ENCODE results near the gene SLC22A3.
"Not testable (repeated sequence)": the region's sequence is repeated elsewhere in the genome, so short reads cannot be mapped to it uniquely, and the experiment has no call there.

Gene SLC22A3

GRCh38 chr6:160445130-160445529, 97.0 kb downstream of the SLC22A3 start:
- DNase-seq (ENCODE audit: low spot score) = no peak

GRCh38 chr6:160447350-160447749, 99.2 kb downstream of the SLC22A3 start:
- DNase-seq (ENCODE audit: low spot score) = no peak

- DNase-seq (ENCODE audit: low spot score) = not testable (repeated sequence)
Observed at GRCh38 chr6:160449787-160450186, 101.6 kb downstream of the SLC22A3 start.

- DNase-seq (ENCODE audit: low spot score) = no peak
Observed at GRCh38 chr6:160450849-160451248, 102.7 kb downstream of the SLC22A3 start.

- no peak for DNase-seq (ENCODE audit: low spot score)
Observed at GRCh38 chr6:160454303-160454702, 106.1 kb downstream of the SLC22A3 start.

GRCh38 chr6:160455081-160455480, 106.9 kb downstream of the SLC22A3 start:
- no peak for DNase-seq (ENCODE audit: low spot score)

- DNase-seq (ENCODE audit: low spot score) = peak; percentile 44
Observed at GRCh38 chr6:160455541-160456213, 107.5 kb downstream of the SLC22A3 start.

GRCh38 chr6:160456214-160456546, 108.0 kb downstream of the SLC22A3 start:
- DNase-seq (ENCODE audit: low spot score) = no peak

GRCh38 chr6:160457823-160458222, 109.6 kb downstream of the SLC22A3 start:
- no peak for DNase-seq (ENCODE audit: low spot score)

- no peak for DNase-seq (ENCODE audit: low spot score)
Observed at GRCh38 chr6:160461641-160462040, 113.5 kb downstream of the SLC22A3 start.

- no peak for DNase-seq (ENCODE audit: low spot score)
Observed at GRCh38 chr6:160462116-160462515, 113.9 kb downstream of the SLC22A3 start.

GRCh38 chr6:160462551-160463109, 114.5 kb downstream of the SLC22A3 start:
- peak; percentile 82 for DNase-seq (ENCODE audit: low spot score)

- no peak for DNase-seq (ENCODE audit: low spot score)
Observed at GRCh38 chr6:160464744-160465143, 116.6 kb downstream of the SLC22A3 start.

GRCh38 chr6:160467261-160467871, 119.2 kb downstream of the SLC22A3 start:
- DNase-seq (ENCODE audit: low spot score) = not testable (repeated sequence)

- no peak for DNase-seq (ENCODE audit: low spot score)
Observed at GRCh38 chr6:160469153-160469552, 121.0 kb downstream of the SLC22A3 start.

GRCh38 chr6:160476056-160476455, 127.9 kb downstream of the SLC22A3 start:
- DNase-seq (ENCODE audit: low spot score) = not testable (repeated sequence)

- DNase-seq (ENCODE audit: low spot score) = not testable (repeated sequence)
Observed at GRCh38 chr6:160477072-160477471, 128.9 kb downstream of the SLC22A3 start.

GRCh38 chr6:160477901-160478300, 129.7 kb downstream of the SLC22A3 start:
- no peak for DNase-seq (ENCODE audit: low spot score)

GRCh38 chr6:160487116-160487515, 138.9 kb downstream of the SLC22A3 start:
- DNase-seq (ENCODE audit: low spot score) = no peak

GRCh38 chr6:160489091-160489490, 140.9 kb downstream of the SLC22A3 start:
- no peak for DNase-seq (ENCODE audit: low spot score)

- DNase-seq (ENCODE audit: low spot score) = no peak
Observed at GRCh38 chr6:160494576-160494975, 146.4 kb downstream of the SLC22A3 start.

- no peak for DNase-seq (ENCODE audit: low spot score)
Observed at GRCh38 chr6:160500639-160501038, 152.5 kb downstream of the SLC22A3 start.

Data from kidney capillary endothelial cell (primary cell).